HuH-7.5 (cell line): ENCODE measurements around the gene AAK1.
"Not testable (repeated sequence)": the region's sequence is repeated elsewhere in the genome, so short reads cannot be mapped to it uniquely, and the experiment has no call there.

Source experiments
- DNase-seq: peaks from one replicate; pipeline ENCODE4 v3.0.0; 2011; ENCODE audit warnings: low spot score

The AAK1 gene

DNA sequence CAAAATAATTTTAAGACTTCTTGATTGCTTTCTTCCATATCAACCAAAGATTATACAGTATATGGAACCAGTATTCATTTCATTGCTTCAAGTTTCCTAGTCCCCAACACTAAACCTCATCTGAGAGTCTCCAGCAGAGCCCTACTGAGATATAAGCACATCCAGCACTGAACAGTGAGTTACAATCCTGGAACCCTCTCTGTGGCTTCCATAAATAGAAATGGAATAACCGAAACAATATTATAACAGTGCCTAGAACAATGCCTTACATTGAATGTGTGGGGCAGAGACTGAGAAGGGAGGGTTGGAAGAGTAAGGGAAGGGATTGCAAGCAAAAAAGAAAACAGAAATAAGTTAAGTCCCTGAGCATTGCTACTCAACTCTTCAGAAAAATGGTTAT, 18.9 kb downstream of the AAK1 start:
- DNase-seq = no peak

- no peak for DNase-seq
These were observed 19.4 kb downstream of the AAK1 start for GRCh38 chr2:69624131-69624530.

DNA sequence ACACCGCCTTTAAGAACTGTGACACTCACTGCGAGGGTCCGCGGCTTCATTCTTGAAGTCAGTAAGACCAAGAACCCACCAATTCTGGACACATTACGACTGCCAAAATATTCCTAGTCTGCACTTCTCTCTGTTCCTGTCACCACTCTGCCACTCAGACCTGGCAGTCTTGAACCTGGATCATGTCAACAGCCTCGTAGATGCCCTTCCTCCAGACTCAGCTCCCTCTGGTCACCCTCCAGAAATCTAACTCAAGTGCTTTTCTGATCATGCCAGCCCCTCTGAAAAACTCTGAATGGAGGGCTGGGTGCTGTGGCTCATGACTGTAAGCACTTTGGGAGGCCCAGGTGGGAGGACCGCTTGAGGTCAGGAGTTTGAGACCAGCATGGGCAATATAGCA, 20.3 kb downstream of the AAK1 start:
- DNase-seq = no peak

- DNase-seq = not testable (repeated sequence)
These were observed 20.7 kb downstream of the AAK1 start for GRCh38 chr2:69622805-69623204.

DNA sequence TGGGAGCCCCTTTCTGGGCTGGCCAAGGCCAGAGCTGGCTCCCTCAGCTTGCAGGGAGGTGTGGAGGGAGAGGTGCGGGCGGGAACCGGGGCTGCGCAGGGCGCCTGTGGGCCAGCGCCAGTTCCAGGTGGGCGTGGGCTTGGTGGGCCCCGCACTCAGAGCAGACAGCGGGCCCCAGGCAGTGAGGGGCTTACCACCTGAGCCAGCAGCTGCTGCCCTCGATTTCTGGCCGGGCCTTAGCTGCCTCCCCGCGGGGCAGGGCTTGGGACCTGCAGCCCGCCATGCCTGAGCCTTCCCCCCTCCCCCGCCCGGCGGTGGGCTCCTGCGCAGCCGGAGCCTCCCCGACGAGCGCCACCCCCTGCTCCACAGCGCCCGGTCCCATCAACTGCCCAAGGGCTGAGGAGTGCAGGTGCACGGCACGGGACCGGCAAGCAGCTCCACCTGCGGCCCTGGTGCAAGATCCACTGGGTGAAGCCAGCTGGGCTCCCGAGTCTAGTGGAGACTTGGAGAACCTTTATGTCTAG, 21.5 kb downstream of the AAK1 start:
- DNase-seq = not testable (repeated sequence)

GRCh38 chr2:69621440-69621839, 22.1 kb downstream of the AAK1 start:
- DNase-seq = no peak

DNA sequence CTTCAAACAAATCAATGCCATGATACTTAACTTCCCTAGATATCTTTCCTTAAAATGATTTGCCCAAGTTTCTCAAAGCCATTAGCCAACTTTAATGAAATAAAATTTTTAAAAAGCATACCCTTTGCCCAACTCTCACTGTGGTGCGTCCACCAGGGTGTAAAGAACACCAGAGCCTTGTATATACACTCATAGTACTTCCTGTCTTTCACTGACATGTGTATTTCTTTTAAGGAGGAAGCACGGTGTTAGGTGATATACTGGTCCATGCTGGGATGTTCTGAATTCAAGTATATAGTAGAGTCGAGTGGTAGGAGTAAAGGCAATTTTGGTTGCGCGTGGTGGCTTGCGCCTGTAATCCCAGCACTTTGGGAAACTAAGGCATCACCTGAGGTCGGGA, 22.7 kb downstream of the AAK1 start:
- DNase-seq = no peak

DNA sequence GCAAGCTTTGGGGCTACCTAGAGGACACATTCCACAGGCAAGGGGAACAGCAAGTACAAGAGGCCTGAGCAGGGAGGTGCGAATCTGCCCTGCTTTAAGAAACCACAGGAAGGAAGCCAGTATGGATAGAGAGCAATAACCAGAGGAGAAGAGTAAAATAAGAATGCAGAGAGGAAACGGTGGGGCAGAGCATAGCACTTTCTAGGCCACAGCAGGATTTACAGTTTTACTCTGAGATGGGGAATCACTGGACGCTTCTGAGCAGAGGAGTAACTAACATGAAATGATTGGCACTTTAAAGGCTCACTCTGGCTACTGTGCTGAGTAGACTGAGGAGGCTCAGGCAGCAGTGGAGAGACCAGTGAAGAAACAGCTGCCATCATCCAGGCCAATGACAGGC, 23.8 kb downstream of the AAK1 start:
- DNase-seq = no peak

GRCh38 chr2:69618362-69618761, 25.2 kb downstream of the AAK1 start:
- DNase-seq = no peak

DNA sequence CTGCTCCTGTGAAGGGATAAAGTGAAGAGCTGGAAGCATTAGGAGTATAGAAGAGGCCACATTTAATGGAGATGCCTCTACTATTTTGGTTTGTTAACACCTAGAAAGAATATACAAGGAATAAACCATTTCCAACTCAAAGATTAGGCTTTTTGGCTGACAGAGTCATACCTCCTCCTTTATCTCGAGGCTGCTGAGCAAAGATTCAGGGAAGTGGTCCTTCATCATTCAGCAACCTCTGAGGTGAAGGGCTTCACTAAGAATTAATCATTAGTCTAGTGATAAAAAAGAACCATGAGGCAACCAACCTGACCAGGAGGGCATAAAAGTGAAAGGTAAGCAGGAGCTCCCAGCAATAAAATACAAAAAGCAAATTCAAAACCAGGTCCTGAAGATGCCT, 25.8 kb downstream of the AAK1 start:
- DNase-seq = no peak

DNA sequence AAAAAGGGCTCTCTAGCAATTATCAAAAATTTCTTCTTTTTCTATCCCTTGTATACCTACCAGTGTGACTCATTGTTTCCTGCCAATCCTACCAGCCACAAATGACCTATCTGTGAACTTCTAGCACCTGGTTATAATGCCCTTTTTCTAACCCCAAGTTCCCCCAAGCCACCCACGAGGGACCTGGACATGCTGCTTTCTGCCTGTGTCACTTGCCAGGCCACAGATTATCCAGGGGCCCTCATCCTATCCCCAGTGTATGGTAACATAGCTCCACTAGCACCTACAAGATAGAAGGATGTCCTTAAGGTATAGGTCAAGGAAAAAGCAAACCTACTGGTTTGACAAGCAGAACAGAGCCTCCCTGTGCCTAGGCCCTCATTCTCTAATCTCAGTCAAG, 26.8 kb downstream of the AAK1 start:
- DNase-seq = no peak

GRCh38 chr2:69615969-69616368, 27.6 kb downstream of the AAK1 start:
- DNase-seq = no peak

DNA sequence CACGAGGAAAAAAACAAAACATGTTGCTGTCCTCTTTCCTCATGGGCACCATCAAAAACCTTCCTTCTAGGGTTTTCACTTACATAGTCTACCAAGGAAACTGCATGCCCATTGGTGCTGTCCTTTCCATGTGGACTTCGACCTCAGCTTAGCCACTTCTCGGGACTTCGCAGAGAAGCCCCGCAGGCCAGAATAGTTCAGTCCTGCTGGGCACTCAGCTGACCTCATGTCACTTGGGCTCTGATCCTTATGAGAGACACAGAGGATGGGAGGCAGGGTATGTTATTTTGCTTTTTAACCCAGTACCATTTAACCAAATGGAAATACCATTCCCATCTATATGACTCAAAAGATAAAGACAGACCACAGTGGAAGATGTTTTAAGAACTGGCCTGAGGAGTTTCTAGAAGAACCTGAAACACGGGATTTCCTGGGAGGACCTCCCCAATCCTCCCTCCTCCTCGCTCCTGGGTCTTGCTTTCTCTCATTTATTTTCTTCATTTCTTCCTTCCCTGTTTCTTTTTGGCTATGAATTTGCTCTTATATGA, 28.4 kb downstream of the AAK1 start:
- no peak for DNase-seq

DNA sequence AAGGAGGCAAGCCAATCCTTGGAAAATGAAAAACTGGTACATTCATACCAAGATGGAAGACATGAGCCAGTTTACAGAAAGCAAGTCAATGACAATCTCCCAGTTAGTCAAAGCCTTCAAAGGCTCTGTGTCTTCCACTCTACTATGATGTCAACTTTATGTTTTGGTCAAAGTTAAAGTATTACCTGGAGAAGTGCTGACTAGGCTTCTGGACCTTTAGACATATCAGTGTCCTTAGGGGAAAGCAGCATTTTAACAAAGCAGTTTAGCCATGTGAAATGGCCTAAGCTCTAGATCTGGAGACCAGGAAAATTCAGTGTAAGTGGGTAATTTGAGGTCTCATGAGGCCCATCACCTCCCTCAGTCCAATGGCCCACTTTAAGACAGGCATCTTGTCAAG, 30.8 kb downstream of the AAK1 start:
- no peak for DNase-seq

- DNase-seq = no peak
These were observed 31.3 kb downstream of the AAK1 start for GRCh38 chr2:69612200-69612599.

DNA sequence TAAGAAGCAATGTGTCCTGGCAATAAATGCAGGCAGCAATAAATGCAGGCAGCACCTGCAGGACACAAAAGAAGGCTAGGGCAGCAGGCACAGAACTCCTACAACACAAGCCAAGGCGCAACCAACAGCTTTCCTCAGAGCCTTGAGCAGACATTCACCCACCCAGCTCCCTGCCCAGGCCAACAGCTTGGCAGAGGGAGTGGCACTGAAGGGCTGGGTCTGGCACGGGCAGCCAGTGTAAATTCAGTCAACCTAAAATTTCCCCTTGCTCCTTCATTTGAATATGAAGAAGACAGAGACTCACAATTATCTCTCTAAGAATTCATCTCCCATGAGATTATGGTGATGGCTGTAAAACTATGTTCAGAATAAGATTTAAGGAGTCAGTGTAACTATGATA, 35.4 kb downstream of the AAK1 start:
- DNase-seq = no peak

DNA sequence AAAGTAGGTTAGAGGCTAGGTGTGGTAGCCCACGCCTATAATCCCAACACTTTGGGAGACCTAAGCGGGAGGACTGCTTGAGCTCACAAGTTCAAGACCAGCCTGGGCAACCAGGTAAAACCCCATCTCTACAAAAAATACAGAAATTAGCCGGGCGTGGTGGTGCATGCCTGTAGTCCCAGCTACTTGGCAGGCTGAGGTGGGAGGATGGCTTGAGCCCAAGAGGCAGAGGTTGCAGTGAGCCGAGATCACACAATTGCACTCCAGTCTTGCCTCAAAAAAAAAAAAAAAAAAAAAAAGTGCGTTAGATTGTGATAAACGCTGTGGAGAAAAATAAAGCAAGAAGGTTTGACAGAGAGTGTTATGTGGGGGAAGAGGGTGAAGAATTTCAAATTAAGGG, 36.8 kb downstream of the AAK1 start:
- DNase-seq = not testable (repeated sequence)

GRCh38 chr2:69605284-69605683, 38.3 kb downstream of the AAK1 start:
- no peak for DNase-seq

GRCh38 chr2:69604836-69605235, 38.7 kb downstream of the AAK1 start:
- no peak for DNase-seq

GRCh38 chr2:69604026-69604678, 39.4 kb downstream of the AAK1 start:
- no peak for DNase-seq

DNA sequence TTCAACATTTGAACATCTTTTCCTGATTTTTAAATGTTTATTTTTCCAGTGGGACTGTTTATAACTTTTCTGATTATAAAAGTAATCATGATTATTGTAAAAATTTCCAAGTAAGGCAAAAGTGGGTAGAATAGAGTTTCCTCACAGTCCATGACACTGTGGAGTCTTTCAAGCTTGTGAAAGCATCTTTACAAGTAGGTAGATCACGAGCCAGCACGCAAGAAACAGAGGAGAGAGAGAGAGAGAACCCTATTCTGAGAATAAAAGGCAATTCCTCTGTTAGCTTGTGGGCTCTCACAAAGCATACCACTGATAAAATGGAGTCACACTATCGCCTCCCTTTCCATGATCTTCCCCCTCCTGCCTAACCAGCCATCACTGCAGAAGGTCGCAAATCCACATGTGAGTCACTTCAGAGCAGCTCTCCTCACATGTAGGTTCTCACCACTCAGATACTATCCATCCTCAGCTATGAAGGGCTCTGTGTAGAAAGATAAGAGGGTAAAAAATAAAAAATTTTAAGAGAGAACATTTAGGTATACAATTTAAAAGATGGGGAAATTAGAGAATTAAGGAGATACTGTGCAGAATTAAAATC, 40.3 kb downstream of the AAK1 start:
- DNase-seq = no peak

GRCh38 chr2:69601179-69601612, 42.3 kb downstream of the AAK1 start:
- DNase-seq = no peak

- DNase-seq = no peak
These were observed 43.1 kb downstream of the AAK1 start for GRCh38 chr2:69600425-69600824.
